Activated T-helper 9 cell treated with anti-CD3 and anti-CD28 coated beads, Interleukin-2, amount 50 U/mL, for 16 hours (primary cell): ENCODE data around the gene GGNBP2.
"Not testable (repeated sequence)": the region's sequence is repeated elsewhere in the genome, so short reads cannot be mapped to it uniquely, and the experiment has no call there.

Experiments
- DNase-seq: peaks from one replicate; pipeline ENCODE4 v3.0.0-alpha.2; 2020; ENCODE audit warnings: low read depth

GGNBP2 gene

DNA sequence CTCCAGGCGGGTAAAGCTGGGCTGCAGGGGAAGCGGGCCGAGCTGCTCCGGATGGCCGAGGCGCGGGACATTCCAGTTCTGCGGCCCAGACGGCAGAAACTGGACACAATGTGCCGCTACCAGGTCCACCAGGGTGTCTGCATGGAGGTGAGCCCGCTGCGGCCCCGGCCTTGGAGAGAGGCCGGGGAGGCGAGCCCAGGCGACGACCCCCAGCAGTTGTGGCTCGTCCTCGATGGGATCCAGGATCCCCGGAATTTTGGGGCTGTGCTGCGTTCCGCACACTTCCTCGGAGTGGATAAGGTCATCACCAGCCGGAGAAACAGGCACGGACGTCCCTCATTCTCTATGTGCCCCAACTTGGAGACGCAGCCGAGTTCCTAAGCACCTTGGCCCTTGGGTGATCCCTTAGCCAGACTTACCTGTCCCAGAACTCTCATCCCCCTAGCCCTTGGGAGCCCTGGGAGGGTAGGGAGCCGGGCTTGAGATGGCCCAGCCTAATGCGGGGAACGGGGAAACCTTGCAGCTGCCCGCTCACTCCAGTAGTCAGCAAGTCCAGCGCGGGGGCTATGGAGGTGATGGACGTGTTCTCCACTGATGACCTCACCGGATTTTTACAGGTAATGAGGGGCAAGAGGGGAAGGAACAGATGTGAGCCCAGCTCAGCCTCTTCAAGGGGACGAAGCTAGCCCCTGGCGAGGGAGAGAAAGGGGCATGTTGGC is 57.5 kb downstream of the GGNBP2 start:
- no peak for DNase-seq

DNA sequence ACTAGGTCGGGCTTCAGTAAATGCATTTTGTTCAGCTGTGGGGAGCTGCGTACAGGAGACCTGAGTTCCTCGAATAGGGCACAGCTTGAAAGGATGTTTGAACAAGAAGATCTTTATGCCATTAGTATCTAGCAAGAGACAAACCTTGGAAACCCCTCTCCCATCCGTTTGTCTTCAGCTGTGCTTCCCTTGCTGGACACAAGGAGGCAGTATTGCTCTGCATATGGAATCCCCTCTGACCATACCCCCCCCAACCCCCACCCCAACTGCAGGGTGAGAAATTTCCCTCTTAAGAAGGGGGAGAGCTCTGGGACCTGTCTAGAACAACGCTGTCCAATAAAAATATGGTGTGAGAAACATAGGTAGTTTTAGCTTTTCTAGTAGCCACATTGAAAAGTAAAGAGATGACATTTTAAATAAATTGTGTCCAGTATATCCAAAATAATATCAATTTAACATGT is 58.2 kb downstream of the GGNBP2 start:
- peak; percentile 42 for DNase-seq

GRCh38 chr17:36605028-36605427 is 60.3 kb downstream of the GGNBP2 start:
- not testable (repeated sequence) for DNase-seq

DNA sequence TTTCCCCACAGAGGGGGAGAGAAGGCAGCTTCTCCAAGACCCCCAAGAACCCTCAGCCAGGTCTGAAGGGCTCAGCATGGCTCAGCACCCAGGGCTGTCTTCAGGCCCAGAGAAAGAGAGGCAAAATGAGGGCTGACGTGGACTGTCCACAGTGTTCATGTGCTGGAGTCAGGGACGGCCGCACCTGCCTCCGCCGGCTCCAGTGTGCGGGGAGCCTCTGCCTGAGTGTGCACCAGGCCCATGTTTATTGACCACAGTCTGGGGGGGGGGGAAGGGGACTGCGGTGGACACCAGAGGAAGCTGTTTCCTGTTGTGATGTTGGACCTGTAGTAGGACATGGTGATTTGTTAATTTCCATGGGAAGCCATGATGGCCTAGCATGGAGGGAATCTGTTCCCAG is 63.6 kb downstream of the GGNBP2 start:
- no peak for DNase-seq

DNA sequence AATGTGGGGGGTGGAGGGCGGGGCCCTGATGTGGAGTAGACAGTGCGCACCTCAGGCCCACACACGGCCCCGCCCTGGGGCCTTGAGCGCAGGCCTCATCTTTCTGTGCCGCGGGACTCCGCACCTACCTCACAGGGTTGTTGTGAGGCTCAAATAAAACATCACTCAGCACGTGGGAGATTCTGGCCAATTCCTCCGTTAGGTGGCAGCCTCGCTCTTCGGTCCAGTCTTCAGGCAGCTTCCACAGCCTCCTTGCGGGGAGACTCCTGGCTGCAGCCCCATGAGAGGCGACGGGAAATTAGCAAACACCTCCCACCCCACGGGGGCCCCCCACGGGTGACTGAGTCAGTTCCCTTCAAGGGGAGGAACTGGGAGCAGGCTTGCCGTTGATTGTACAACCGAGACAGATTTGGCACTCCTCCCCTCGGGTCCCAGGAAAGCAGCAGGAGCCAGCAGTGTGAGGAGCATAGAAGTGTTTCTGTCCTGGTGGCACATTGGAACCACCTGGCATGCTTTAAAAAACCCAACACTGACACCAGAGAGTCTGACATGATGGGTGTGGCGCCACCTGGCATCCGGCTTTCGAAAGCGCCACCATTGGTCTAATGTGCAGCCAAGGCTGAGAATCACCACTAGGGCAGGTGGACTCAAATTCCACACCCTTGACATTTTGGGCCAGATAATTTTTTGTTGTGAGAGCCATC is 64.2 kb downstream of the GGNBP2 start:
- no peak for DNase-seq

DNA sequence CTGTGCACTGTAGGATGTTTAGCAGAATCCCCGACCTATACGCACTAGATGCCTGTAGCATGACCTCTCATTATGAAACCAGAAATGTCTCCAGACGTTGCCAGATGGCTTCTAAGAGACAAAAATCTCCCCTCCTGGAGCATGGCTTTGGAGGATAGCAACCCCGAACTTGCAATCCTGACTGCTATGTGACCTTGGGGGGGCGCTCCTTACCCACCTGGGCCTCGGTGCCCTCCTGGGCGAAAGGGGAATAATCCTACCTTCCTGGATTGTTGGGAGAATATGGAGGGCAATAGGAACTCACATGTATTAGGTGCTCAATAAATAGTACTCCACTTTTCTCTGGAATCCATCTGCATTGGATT is 64.8 kb downstream of the GGNBP2 start:
- no peak for DNase-seq

DNA sequence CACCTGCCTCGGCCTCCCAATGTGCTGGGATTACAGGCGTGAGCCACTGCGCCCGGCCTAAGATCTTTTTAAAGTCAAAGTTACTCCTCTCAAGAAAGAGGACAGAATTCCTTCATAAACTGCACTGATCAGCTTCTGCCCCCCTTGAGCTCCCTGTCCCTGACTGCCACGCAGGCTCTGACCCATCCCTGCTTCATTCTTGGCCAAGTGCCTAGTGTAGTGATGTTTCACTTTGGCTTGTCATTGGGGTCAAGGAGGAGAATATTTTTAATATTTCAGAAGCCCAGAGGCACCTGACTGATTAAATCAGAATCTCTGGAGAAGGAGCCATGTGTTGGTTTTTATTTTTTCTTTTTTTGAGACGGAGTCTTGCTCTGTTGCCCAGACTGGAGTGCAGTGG is 65.8 kb downstream of the GGNBP2 start:
- DNase-seq = no peak

DNA sequence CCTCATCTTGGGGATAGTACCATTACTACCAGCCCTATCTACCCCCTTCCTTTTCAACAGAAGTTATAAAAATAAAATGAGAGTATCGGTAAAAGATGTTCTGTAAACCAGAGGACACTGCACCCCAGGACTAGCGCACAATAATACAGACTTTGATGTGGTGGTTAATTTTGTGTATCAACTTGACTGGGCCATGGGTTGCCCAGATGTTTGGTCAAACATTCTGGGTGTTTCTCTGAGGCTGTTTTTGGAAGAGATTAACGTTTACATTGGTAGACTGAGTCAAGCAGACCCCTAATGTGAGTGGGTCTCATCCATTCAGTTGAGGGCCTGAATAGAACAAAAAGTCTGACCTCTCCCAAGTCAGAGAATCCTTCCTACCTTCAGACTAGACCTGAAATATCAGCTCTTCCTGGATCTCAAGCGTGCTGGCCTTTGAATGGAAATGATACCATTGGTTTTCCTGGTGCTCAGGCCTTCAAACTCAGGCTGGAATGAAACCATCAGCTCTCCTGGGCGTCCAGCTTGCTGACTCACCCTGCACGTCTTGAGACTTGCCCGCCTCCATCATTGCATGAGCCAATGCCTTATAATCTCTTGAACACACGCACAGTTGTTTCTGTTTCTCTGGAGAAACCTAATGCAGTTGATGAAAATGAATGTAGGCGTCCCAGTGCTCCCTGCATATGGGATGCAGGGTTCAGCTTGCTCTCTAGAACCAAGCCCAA is 66.8 kb downstream of the GGNBP2 start:
- DNase-seq = no peak

- no peak for DNase-seq
These were observed 67.6 kb downstream of the GGNBP2 start for GRCh38 chr17:36612323-36612722.

- no peak for DNase-seq
These were observed 68.4 kb downstream of the GGNBP2 start for GRCh38 chr17:36613155-36613554.

DNA sequence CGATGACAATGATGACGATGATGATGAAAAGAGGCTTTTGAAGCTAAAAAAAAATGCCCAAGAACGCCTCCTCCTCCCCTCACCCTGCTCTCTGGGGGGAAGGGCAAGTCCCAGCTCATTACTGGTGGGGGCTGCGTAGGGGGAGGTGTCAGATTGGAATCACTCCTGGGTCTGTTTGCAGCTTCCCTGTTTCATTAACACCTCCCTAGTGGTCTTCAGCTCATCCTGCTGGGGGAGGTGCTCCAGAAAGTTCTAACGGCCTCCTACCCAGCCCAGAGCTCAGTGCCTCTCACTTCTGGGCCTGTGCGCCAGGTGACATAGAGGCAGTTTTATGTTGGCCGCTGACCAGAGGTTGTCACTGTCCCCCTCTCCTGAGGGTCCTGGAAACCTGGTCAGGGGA is 69.4 kb downstream of the GGNBP2 start:
- DNase-seq = no peak

- DNase-seq = no peak
These were observed 70.2 kb downstream of the GGNBP2 start for GRCh38 chr17:36614933-36615332.

GRCh38 chr17:36616061-36617029 is 71.6 kb downstream of the GGNBP2 start:
- DNase-seq = no peak

DNA sequence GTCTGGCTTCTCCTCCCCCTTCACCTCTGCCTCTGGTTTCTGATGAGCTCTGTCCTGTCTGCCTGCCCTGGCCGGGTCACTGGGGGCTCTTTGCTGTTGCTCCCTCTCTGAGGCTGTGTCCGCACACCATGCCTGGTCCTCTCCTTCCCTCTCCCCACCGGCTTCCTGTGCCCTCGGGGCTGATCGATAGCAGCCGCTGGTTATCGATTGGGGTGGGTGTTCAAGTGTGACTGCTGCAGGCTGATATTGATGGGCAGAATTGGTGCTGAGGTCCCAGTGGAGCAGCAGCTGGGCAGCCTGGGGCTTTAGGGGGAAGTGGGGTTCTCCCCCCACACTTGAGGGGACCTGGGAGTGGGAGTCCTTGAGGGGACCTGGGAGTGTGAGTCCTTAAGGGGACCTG is 73.1 kb downstream of the GGNBP2 start:
- DNase-seq = no peak

DNA sequence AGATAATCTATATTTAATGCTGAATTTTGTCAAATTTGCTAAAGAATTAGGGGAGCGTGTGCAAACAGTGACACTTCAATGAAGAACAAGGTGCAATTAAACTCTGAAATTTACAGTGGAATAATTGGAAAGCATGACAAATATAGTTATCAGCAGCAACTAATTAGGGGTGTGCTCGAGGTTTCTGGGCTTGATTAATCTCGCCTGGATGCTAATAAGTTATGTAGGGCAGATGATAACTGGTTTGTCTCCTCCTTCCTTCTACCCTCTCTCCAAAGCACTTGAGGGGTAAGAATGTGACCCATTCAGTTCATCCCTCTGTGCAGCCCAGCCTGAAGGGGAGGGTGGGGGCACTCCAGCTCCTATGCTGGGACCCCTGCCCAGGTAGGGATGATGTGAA is 78.6 kb downstream of the GGNBP2 start:
- DNase-seq = no peak

DNA sequence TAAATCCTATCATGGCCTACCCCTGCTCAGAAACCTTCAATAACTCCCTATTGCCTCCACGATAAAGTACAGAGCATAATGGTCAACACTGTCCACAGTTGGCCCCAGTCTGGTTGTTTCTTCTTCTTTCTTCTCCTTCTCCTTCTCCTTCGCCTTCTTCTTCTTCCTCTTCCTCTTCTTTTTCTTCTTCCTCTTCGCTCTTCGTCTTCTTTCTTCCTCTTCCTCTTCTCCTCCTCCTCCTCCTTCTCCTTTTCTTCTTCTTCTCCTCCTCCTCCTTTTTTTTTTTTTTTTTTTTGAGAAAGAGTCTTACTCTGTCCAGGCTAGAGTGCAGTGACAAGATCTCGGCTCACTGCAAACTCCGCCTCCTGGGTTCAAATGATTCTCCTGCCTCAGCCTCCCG is 80.5 kb downstream of the GGNBP2 start:
- DNase-seq = no peak

DNA sequence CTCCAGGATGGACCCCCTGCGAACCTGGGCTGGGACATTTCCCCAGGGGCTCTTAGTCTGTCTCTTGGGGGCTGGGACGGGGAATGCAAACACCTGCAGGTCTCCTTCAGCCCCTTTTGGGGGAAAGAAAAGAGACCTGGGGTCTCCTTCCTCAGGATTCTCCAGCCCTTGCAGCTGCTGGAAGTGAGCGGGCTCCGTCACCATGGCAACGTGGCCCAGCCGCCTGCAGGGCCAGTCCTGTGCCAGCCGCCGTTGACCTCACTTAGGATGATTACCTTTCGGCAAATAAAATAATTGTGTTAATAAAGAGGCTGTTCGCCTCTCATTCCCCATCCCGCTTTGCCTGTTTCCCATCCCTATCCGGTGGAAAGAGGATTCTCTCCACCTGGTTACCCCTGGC is 82.4 kb downstream of the GGNBP2 start:
- no peak for DNase-seq

- no peak for DNase-seq
These were observed 83.9 kb downstream of the GGNBP2 start for GRCh38 chr17:36628576-36628975.

DNA sequence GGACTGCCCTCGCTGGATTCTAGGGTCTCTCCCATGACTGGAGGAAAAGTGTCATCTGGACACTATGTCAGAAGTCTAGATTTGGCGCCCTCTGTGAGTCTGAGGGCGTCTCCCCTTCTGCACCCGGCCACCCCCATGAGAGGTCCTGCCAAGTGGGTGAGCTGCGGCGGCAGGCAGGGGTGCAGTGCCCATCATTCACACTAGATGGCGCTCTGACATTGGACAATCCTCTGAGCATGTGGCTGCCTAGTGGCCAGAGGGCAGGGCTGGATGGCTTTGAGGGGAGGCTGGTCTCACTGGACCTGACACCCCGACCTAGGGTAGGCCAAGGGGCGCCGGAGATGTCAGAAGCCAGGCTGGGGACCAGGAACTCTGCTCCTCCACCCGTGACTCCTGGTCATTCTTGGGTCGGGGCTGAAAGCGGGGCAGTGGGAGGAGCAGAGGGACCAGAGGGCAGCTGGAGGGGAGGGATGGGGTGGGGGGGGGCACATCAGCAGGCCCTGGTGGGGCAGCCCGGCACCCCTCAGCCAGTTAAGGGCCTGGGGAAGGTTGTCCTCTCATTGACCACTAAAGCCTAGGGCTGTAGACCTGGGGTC is 84.6 kb downstream of the GGNBP2 start:
- peak; percentile 67 for DNase-seq

DNA sequence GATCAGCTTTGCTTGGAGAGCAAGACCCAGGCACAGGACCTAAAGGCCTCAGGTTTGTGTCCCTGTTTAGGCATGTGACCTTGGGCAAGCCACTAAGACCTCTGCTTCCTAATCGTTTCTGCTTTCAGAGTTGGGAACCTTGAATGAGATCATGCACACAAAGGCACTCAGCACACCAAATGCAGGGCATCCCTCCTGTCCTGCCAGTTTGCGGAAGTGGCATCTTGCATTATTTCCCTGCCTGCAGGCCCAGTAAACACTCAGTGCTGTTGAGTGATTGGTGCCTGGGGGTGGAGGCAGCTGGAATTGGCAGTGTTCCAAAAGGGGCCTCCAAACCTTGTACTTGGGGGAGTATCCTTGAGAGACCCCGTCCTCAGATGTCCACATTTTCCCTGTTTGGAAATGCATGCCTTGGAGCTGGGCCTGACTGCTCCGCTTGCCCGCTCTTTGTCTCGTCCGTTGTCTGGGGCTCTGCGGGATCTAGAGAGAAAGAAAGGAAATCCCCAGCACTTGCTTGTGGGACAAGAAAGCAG is 85.3 kb downstream of the GGNBP2 start:
- no peak for DNase-seq

GRCh38 chr17:36631022-36631421 is 86.3 kb downstream of the GGNBP2 start:
- DNase-seq = no peak
